ENCODE measurements around the gene FBXW12.

Gene FBXW12

DNA sequence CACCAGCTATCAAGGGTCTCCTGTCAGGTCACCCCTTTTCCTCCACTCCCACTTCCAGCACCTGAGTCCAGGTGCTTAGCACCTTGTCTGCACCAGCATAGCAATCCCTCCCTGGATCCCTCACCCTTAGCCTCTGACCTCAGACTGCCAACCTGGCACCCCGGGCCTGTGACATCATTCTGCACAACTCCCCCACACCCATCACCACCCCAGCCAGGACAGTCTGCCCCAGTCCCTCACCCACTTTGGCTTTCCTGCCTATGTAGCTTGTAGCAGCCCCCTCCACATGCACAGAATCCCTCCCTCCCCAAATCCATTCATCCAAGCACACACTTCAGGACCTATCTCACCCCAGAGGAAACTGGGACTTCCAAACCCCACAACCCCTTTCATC is 58.7 kb downstream of the FBXW12 start:
- peaks cover 23 to 44% of the 10 kb centered on the region in 2 donors for H3K4me1 ChIP-seq (ENCODE audit: control insufficient read depth in 2 of 2, insufficient read depth in 1 of 2, low read depth in 1 of 2, low read length in 2 of 2)
- no peak overlapping the region for H3K14ac ChIP-seq (ENCODE audit: low read length)
- DNase-seq (ENCODE audit: low spot score) = no peak
- no peak overlapping the region for H3K4ac ChIP-seq (ENCODE audit: low read length)
- H3K9ac ChIP-seq (ENCODE audit: low read depth, low read length, poor library complexity) = no peak overlapping the region
- H3K9me3 ChIP-seq (replicated peaks in 1 of 2; ENCODE audit: control insufficient read depth in 2 of 2, insufficient read depth in 1 of 2, low read depth in 1 of 2, low read length in 2 of 2) = no peaks in the 10 kb centered on the region
- no peak overlapping the region for H2BK120ac ChIP-seq (ENCODE audit: low read depth, low read length)
- H2BK5ac ChIP-seq (ENCODE audit: low read length) = peak overlapping the region; percentile 91
- no peak overlapping the region for H2BK12ac ChIP-seq (ENCODE audit: low read length)
- no peaks in the 10 kb centered on the region for H3K27me3 ChIP-seq (ENCODE audit: control insufficient read depth in 3 of 3, insufficient read depth in 3 of 3, low read depth in 1 of 3, low read length in 3 of 3)
- H2AFZ ChIP-seq (ENCODE audit: low read length) = no peak overlapping the region
- H4K8ac ChIP-seq (ENCODE audit: low read depth, low read length) = peak overlapping the region; percentile 73
- no peak overlapping the region for H3K23ac ChIP-seq (ENCODE audit: low read depth, low read length, poor library complexity)
- H2BK15ac ChIP-seq (ENCODE audit: low read length) = peak overlapping the region; percentile 34
- peak overlapping the region in 1 of 2 donors; percentile 77 for H3K4me3 ChIP-seq (ENCODE audit: low read length in 2 of 2)
- no peak overlapping the region for H4K91ac ChIP-seq (ENCODE audit: low read depth, low read length, poor library complexity)
- peaks cover 16 to 57% of the 10 kb centered on the region in 2 donors for H3K36me3 ChIP-seq (replicated peaks in 1 of 2; ENCODE audit: control insufficient read depth in 2 of 2, insufficient read depth in 2 of 2, low read length in 2 of 2)
- H2AK5ac ChIP-seq (ENCODE audit: low read depth, low read length) = peak overlapping the region; percentile 8
- peaks cover 17% of the 10 kb centered on the region for H3K79me1 ChIP-seq (ENCODE audit: low read depth, low read length)
- H3K18ac ChIP-seq (ENCODE audit: low read length) = peak overlapping the region; percentile 58
- H3K27ac ChIP-seq (replicated peaks; ENCODE audit: low read length) = peak overlapping the region; percentile 92
- WGBS, 2 donors (ENCODE audit: extremely low coverage in 2 of 2, insufficient read length in 2 of 2, insufficient replicate concordance in 1 of 2) = no CpG with 5 or more reads among the region's 1 CpG
- H3K4me2 ChIP-seq (ENCODE audit: insufficient read depth, low read length, poor library complexity, severe bottlenecking) = no peak overlapping the region

DNA sequence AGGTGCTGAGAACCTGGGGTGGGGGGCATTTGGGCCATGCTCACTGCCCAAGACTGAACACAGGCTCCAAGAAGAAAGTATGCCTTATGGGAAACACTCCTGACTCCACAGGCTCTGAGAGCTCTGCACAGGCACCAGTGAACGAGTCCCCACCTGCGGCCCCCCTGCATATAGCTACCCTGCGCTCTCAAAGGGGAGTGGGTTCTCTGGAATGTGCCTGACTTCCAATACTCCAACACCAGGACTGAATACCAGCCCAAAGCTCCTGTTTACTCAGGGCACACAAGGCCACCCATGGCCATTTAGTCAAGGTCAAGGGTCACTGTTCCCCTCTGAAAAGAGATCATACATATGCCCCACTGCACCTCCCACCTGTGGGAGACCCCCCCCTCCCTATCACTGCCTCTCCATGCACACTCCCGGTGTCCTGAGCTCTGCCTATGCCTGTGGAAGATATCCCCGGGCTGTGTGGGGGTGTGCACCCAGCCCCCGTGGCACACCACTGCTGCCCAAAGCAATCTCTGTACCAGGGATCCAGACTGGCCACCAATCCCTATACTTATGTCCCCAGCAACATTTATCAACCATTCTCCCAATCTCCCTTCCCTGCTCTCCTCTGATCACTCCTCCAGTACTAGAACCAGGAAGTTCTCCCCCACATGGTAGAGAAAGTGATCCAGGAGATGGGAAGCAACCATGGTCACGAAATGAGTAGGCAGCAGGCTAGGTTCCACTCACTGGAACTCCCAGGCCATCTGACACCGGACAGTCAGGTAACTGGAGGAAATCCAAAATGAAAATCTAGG is 59.4 kb downstream of the FBXW12 start:
- H2AK5ac ChIP-seq (ENCODE audit: low read depth, low read length) = peak overlapping the region; percentile 5
- H4K91ac ChIP-seq (ENCODE audit: low read depth, low read length, poor library complexity) = no peak overlapping the region
- no peak overlapping the region for H2BK12ac ChIP-seq (ENCODE audit: low read length)
- no peak overlapping the region for H3K4me2 ChIP-seq (ENCODE audit: insufficient read depth, low read length, poor library complexity, severe bottlenecking)
- H3K27me3 ChIP-seq (ENCODE audit: control insufficient read depth in 3 of 3, insufficient read depth in 3 of 3, low read depth in 1 of 3, low read length in 3 of 3) = no peaks in the 10 kb centered on the region
- H3K36me3 ChIP-seq (replicated peaks in 1 of 2; ENCODE audit: control insufficient read depth in 2 of 2, insufficient read depth in 2 of 2, low read length in 2 of 2) = peaks cover 16 to 50% of the 10 kb centered on the region in 2 donors
- no CpG with 5 or more reads among the region's 8 CpGs for WGBS, 2 donors (ENCODE audit: extremely low coverage in 2 of 2, insufficient read length in 2 of 2, insufficient replicate concordance in 1 of 2)
- no peak overlapping the region for H2BK15ac ChIP-seq (ENCODE audit: low read length)
- no peak overlapping the region for H2AFZ ChIP-seq (ENCODE audit: low read length)
- H3K9ac ChIP-seq (ENCODE audit: low read depth, low read length, poor library complexity) = no peak overlapping the region
- H3K4me3 ChIP-seq (ENCODE audit: low read length in 2 of 2) = no peak overlapping the region
- peaks cover 20 to 38% of the 10 kb centered on the region in 2 donors for H3K4me1 ChIP-seq (ENCODE audit: control insufficient read depth in 2 of 2, insufficient read depth in 1 of 2, low read depth in 1 of 2, low read length in 2 of 2)
- no peak overlapping the region for H2BK120ac ChIP-seq (ENCODE audit: low read depth, low read length)
- H3K14ac ChIP-seq (ENCODE audit: low read length) = no peak overlapping the region
- peaks cover 14% of the 10 kb centered on the region for H3K79me1 ChIP-seq (ENCODE audit: low read depth, low read length)
- no peak overlapping the region for H3K23ac ChIP-seq (ENCODE audit: low read depth, low read length, poor library complexity)
- no peak overlapping the region for H3K18ac ChIP-seq (ENCODE audit: low read length)
- DNase-seq (ENCODE audit: low spot score) = no peak
- H2BK5ac ChIP-seq (ENCODE audit: low read length) = no peak overlapping the region
- no peaks in the 10 kb centered on the region for H3K9me3 ChIP-seq (replicated peaks in 1 of 2; ENCODE audit: control insufficient read depth in 2 of 2, insufficient read depth in 1 of 2, low read depth in 1 of 2, low read length in 2 of 2)
- no peak overlapping the region for H3K27ac ChIP-seq (replicated peaks; ENCODE audit: low read length)
- H3K4ac ChIP-seq (ENCODE audit: low read length) = no peak overlapping the region
- no peak overlapping the region for H4K8ac ChIP-seq (ENCODE audit: low read depth, low read length)

DNA sequence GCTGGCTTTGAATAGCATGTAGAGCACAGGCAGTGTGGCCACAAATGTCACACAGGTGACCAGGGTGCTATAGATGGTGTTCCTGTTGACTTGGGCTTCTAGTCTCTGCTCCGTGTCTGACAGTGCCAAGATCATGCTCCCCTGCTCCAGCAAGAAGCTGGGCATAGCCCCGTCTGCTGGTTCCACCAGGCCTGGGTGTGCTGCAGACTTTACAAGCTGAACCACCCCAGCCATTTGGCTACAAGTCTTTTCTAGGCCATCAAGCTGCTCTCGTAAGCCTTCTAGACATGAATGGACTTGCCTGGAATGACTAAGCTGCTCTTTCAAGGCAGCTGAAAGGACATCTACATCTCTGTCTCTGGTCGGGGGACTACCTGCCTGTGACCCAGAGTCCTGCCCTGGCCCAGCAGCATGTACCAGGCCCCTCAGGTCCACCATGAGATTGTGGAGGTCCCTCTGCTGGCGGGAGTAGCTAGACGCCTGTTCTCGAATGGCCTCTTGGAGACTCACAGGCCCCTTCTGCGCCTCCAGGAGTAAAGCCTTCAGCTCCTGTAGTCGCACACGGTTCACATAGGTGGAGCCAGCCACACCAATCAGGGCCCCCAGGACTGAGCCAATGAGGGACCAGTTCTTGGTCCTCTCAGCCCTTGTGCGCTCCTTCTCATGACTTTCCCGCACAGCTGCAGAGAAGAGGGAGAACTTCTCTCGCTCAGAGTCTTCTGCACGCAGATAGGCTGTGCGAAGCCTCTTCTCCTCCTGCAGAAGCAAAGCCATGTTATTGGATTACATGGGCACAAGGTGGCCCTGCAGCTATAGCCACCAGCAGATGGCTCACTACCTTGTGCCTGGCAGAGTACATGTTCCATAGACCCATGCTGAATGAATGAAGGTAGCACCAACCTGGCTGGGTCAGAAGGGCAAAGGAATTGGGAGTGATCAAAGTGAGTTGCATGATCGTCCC is 60.7 kb downstream of the FBXW12 start:
- no peak overlapping the region for H3K23ac ChIP-seq (ENCODE audit: low read depth, low read length, poor library complexity)
- no peaks in the 10 kb centered on the region for H3K9me3 ChIP-seq (replicated peaks in 1 of 2; ENCODE audit: control insufficient read depth in 2 of 2, insufficient read depth in 1 of 2, low read depth in 1 of 2, low read length in 2 of 2)
- H3K79me1 ChIP-seq (ENCODE audit: low read depth, low read length) = peaks cover 9% of the 10 kb centered on the region
- WGBS, 2 donors (ENCODE audit: extremely low coverage in 2 of 2, insufficient read length in 2 of 2, insufficient replicate concordance in 1 of 2) = no CpG with 5 or more reads among the region's 16 CpGs
- H4K8ac ChIP-seq (ENCODE audit: low read depth, low read length) = no peak overlapping the region
- no peak overlapping the region for H2BK5ac ChIP-seq (ENCODE audit: low read length)
- H3K36me3 ChIP-seq (replicated peaks in 1 of 2; ENCODE audit: control insufficient read depth in 2 of 2, insufficient read depth in 2 of 2, low read length in 2 of 2) = peaks cover 16 to 40% of the 10 kb centered on the region in 2 donors
- H3K14ac ChIP-seq (ENCODE audit: low read length) = no peak overlapping the region
- DNase-seq (ENCODE audit: low spot score) = no peak
- no peak overlapping the region for H2AK5ac ChIP-seq (ENCODE audit: low read depth, low read length)
- H2BK15ac ChIP-seq (ENCODE audit: low read length) = no peak overlapping the region
- H2BK12ac ChIP-seq (ENCODE audit: low read length) = no peak overlapping the region
- peak overlapping the region; percentile 80 for H4K91ac ChIP-seq (ENCODE audit: low read depth, low read length, poor library complexity)
- H3K27me3 ChIP-seq (ENCODE audit: control insufficient read depth in 3 of 3, insufficient read depth in 3 of 3, low read depth in 1 of 3, low read length in 3 of 3) = no peaks in the 10 kb centered on the region
- H3K9ac ChIP-seq (ENCODE audit: low read depth, low read length, poor library complexity) = peak overlapping the region; percentile 57
- H3K4ac ChIP-seq (ENCODE audit: low read length) = no peak overlapping the region
- H3K4me3 ChIP-seq (ENCODE audit: low read length in 2 of 2) = no peak overlapping the region
- peak overlapping the region; percentile 75 for H3K27ac ChIP-seq (replicated peaks; ENCODE audit: low read length)
- H2BK120ac ChIP-seq (ENCODE audit: low read depth, low read length) = no peak overlapping the region
- no peak overlapping the region for H3K18ac ChIP-seq (ENCODE audit: low read length)
- peaks cover 11 to 30% of the 10 kb centered on the region in 2 donors for H3K4me1 ChIP-seq (ENCODE audit: control insufficient read depth in 2 of 2, insufficient read depth in 1 of 2, low read depth in 1 of 2, low read length in 2 of 2)
- H2AFZ ChIP-seq (ENCODE audit: low read length) = no peak overlapping the region
- H3K4me2 ChIP-seq (ENCODE audit: insufficient read depth, low read length, poor library complexity, severe bottlenecking) = no peak overlapping the region
